ENCODE results near the gene TEAD1. TPM values are rescaled to one million over a fixed set of nuclear protein-coding genes. Genes with fewer than 3 reads are reported as not detected.
A peak's percentile ranks its signal among the peaks of the same experiment; 100 is the strongest.

Gene TEAD1
- total RNA-seq, 2 donors from 2014 or later, result 32.7 to 56.7 TPM

DNA sequence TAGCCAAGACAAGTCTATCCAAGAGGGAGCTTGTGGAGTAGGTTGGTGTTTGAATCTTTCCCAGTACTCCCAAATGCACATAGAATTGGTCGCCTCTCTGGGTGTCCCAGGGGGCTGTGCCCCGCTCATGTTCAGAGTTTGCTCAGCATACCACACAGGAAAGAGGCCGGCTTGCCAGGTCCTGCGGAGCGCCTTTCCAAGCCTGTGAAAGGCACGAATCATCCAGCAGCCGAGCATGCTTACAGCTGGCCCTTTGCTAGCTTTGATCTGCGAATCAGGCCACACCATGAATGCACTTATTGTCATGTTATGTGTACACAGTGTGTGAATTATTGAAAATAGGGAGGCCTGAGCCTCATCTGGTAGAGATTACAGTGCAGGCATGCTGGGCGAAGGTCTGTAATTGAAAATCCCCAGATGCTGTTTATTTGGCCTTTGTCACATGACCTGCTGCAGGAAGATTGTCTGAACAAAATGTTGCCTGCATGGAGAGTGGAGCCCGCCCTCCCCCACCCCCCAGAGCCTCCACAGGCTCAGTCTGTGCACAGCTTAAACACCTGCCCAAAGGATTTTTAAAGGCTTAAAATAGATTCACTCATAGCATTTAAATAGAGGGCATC lies 171.6 kb downstream of the TEAD1 start:
- no peaks in the 10 kb centered on the region for H3K27me3 ChIP-seq
- H3K36me3 ChIP-seq, result no peaks in the 10 kb centered on the region
- TF ChIP-seq, protein P1, sequence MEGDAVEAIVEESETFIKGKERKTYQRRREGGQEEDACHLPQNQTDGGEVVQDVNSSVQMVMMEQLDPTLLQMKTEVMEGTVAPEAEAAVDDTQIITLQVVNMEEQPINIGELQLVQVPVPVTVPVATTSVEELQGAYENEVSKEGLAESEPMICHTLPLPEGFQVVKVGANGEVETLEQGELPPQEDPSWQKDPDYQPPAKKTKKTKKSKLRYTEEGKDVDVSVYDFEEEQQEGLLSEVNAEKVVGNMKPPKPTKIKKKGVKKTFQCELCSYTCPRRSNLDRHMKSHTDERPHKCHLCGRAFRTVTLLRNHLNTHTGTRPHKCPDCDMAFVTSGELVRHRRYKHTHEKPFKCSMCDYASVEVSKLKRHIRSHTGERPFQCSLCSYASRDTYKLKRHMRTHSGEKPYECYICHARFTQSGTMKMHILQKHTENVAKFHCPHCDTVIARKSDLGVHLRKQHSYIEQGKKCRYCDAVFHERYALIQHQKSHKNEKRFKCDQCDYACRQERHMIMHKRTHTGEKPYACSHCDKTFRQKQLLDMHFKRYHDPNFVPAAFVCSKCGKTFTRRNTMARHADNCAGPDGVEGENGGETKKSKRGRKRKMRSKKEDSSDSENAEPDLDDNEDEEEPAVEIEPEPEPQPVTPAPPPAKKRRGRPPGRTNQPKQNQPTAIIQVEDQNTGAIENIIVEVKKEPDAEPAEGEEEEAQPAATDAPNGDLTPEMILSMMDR (IDR thresholded peaks at IDR 0.05), result no peak
- peak; percentile 74 for DNase-seq
- no peaks in the 10 kb centered on the region for H3K9me3 ChIP-seq
- H3K4me1 ChIP-seq, result peaks cover 17% of the 10 kb centered on the region
- H3K4me3 ChIP-seq, result no peak overlapping the region
- peak overlapping the region in 1 of 2 donors; percentile 55 for H3K9ac ChIP-seq (ENCODE audit: low read depth in 2 of 2, low read length in 2 of 2)
- peak overlapping the region; percentile 75 for H3K27ac ChIP-seq
- intact Hi-C loops (cut with DNase I), result no loop called here

DNA sequence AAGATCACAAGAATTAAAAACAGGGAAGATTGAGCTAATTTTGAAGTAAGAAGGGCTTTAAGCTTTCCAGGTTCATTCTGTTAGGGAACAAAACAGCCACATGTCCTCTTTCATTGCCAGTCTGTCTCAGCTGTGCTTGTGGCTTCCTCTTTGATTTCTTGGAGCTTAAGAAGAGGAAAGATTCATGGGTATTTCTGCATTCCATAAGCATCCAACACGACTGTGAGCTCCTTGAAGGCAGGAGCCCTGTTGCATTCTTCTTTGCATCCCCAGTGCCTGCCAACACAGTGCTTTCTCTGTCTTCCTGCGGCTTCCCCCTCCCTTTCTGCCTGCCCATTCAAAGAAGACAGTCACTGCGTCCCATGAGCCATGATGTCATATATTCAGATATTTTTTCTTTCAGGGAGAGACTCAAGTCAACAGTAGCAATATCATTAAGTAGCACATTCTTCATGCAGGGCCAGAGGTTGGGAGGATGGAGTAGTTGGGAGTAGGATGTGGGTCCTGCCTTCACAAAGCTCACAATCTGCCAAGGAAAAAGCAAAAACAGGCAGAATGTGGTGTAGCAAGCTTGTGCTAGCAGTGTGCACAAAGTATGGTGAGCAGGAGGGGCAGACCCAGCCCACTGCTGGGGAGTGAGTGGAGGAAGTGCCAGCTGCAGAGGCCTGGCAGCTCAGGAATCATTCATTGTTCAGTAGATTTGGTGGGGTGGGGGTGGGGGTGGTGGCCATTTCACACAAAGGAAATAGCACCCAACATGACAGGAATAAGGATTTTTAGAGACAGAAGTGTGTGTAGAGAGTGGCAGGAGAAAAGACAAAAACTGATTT lies 172.8 kb downstream of the TEAD1 start:
- TF ChIP-seq, protein P1 (IDR thresholded peaks at IDR 0.05), result no peak
- Histone ChIP-seq H3K4me3 (no peak overlapping the region), H3K4me1 (peaks cover 13% of the 10 kb centered on the region), H3K9ac (ENCODE audit: low read depth in 2 of 2, low read length in 2 of 2) (peak overlapping the region in 1 of 2 donors; percentile 55), H3K27me3 (no peaks in the 10 kb centered on the region), H3K27ac (peak overlapping the region; percentile 75), H3K36me3 (no peaks in the 10 kb centered on the region), H3K9me3 (no peaks in the 10 kb centered on the region)
- DNase-seq, result no peak
- intact Hi-C loops (cut with DNase I), result no loop called here

DNA sequence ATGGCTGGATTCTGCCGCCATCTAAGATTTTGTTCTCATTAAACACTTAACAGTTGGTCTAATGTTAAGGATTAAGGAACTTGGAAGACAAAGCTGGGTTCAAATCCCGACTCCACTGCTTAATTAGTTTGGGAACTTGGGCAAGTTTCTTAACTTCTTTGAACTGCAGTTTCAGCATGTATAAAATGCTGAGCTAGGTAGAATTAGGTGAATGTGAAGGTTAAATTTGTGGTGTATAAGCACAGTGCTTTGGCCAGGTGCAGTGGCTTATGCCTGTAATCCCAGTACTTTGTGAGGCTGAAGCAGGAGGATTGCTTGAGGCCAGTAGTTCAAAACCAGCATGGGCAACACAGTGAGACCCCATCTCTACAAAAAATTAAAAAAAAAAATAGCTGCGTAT lies 174.2 kb downstream of the TEAD1 start:
- Histone ChIP-seq H3K4me3 (no peak overlapping the region), H3K9me3 (no peaks in the 10 kb centered on the region), H3K9ac (ENCODE audit: low read depth in 2 of 2, low read length in 2 of 2) (no peak overlapping the region), H3K27me3 (no peaks in the 10 kb centered on the region), H3K27ac (no peak overlapping the region), H3K4me1 (peaks cover 13% of the 10 kb centered on the region), H3K36me3 (no peaks in the 10 kb centered on the region)
- TF ChIP-seq, protein P1 (IDR thresholded peaks at IDR 0.05), result no peak
- intact Hi-C loops (cut with DNase I), result no loop called here
- DNase-seq, result no peak

DNA sequence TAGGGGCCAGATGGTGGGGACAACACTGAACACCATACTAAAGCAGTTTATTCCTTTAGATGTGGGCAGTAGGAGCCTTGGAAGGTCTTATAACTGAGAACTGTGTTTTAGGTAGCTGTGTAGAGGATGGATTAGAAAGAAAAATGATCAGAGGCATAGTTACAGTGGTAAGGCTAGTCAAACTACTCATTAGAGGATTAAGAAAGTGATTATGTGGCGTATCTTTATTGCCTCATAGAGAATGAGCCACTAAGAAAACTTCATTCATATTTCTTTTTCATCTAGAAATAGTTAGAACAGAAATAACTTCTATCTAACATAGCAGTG lies 179.1 kb downstream of the TEAD1 start:
- peak overlapping the region; percentile 23 for H3K27ac ChIP-seq
- H3K36me3 ChIP-seq, result no peaks in the 10 kb centered on the region
- no peaks in the 10 kb centered on the region for H3K27me3 ChIP-seq
- H3K9me3 ChIP-seq, result no peaks in the 10 kb centered on the region
- intact Hi-C loops (cut with DNase I), result no loop called here
- no peak overlapping the region for H3K4me3 ChIP-seq
- H3K9ac ChIP-seq (ENCODE audit: low read depth in 2 of 2, low read length in 2 of 2), result peak overlapping the region in 1 of 2 donors; percentile 81
- DNase-seq, result no peak
- TF ChIP-seq, protein P1 (IDR thresholded peaks at IDR 0.05), result no peak
- no peaks in the 10 kb centered on the region for H3K4me1 ChIP-seq

DNA sequence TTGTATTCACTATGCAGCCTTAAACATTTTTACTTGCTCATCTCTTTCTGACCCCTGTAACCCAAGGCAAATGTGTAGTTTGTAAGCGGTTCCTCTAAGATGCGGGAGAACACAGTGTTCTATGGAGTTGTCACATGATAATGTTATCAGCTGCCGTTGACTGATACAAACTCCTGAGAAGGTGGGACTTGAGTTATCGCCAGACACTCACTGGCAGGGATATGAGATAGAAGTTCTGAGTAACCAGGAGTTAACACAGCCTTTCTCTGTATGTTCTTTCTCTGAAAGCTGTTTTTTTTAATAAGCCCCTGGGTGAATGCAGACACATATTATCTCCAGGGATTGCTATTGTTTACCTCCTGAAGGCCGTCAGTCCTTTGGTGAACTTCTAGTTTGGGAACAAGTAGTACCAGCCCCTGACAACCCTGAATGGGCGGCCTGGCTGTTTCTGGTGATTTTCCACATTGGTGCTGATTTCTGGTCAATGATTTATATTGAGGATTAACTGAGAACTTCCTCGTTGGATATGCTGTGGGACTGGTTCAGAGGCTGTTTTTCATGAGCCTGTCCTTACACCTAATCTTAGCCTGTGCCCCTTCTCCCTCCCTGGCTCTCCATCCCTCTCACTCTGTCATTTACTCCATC lies 179.6 kb downstream of the TEAD1 start:
- intact Hi-C loops (cut with DNase I), result no loop called here
- TF ChIP-seq, protein P1 (IDR thresholded peaks at IDR 0.05), result no peak
- Histone ChIP-seq H3K9me3 (no peaks in the 10 kb centered on the region), H3K9ac (ENCODE audit: low read depth in 2 of 2, low read length in 2 of 2) (peak overlapping the region in 1 of 2 donors; percentile 81), H3K27ac (peak overlapping the region; percentile 23), H3K4me1 (no peaks in the 10 kb centered on the region), H3K4me3 (no peak overlapping the region), H3K27me3 (no peaks in the 10 kb centered on the region), H3K36me3 (no peaks in the 10 kb centered on the region)
- DNase-seq, result peak; percentile 56

Data from colonic mucosa (tissue), 4 donors.